Left colon (tissue), 2 donors: ENCODE results near the gene GMEB2. TPM values are rescaled to one million over a fixed set of nuclear protein-coding genes. Genes with fewer than 3 reads are reported as not detected.
"Not testable (repeated sequence)": the region's sequence is repeated elsewhere in the genome, so short reads cannot be mapped to it uniquely, and the experiment has no call there.

ENCODE experiments used
- ATAC-seq: fragments of 200-7000 bp; cut with Tn5 transposase; one replicate; pipeline ENCODE4 v1.9.1; 2020; ENCODE audit warnings: mild to moderate bottlenecking, moderate library complexity
- DNase-seq, 2 donors: peaks; one replicate each; pipeline ENCODE4 v3.0.0-alpha.2; 2020
- intact Hi-C, 2 donors: fragments of 100-400 bp; cut with DNase I in 1 of 2; cut with micrococcal nuclease in 1 of 2; formaldehyde crosslinking; loops; one replicate each; pipeline versions ENCODE4 v1.11.2 to v1.14.0; 2022; cut with DNase I, micrococcal nuclease
- total RNA-seq, 2 donors: library from RNA; stranded (reverse); fragmentation: NEBNext Ultra II Directional; extraction: Animal tissue kit (Norgen Biotek cat#: 25700); gene quantifications; one replicate each; pipeline ENCODE4 v1.2.1, GENCODE V29; 2021
- donor health status: DM: no; HTN: no; CAD: no.
- donor health status: DM: yes; HTN: yes; CAD: no.

GMEB2 gene
- total RNA-seq, 2 donors from 2014 or later: 9.7 to 11.6 TPM

DNA sequence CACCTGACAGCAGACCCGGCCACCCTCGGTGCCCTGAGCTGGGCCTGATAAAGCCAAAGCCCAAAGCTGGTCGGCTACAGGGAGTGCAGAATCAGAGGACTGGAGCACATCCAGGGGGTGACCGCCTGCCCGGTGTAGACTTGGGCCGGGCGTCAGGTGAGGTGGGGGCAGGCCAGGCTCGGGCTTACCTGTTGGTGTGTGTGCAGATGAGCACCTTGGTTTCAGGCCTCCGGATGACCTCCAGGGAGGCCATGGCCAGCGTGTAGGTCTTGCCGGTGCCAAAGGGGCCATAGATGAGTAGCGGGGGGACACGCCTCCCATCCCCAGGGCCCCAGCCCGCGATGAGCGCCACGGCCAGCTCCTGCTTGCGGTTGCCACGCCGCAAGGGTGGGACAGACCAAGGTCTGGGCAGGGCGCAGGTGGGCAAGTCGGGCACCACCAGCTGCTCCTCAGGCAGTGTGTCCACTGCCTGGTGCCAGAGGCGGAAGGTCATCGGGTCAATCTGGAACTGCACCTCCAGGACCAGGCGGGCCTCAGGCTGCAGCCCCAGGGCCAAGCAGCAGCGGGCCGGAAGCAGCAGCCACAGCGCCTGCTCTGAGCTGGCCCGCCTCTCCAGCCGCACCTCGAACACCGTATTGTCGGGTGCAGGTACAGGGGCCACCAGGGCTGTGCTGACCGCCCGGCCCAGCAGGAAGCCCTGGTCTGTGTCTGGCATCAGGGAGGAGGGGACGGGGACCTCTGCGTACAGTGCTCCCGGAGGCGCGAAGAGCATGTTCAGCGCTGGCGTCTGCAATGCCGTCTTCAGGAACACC is 58.5 kb downstream of the GMEB2 start:
- no peak for DNase-seq
- intact Hi-C loops: no loop called here
- ATAC-seq: peak; percentile 6

DNA sequence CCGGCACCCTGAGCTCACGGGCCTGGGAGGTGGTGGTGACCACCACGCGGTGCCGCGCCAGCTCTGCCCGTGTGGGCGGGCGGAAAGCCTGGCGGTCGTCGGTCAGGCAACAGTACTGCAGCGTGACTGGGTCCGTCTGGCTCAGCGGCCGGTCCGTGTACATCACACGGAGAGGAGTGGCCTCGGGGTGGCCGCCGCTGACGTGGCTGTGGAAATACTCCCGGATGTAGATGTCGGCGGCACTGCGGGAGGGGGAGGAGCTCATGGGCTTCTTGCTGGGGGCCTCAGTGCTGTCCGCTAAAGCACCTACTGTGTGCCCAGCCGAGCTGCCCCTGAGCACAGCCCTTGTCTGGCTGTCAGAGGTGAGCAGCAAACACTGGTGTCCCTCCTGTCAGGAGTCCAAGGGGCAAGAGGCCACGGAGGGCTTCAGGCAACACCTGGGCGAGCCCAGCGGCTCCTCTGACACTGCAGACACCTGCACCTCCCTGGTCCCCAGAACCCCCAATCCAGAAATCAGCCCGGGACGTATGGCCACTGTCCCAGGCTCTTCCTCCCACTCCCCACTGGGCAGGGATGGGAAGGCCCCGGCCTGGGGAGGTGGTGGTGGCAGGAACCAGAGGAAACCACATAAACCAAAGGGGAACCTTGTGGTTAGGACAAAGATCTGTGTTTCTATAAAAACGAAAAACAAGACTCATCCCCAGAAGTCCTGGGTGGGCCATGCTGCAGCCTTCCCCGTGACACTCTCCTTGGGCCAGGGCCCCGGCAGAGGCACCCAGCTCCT is 59.3 kb downstream of the GMEB2 start:
- DNase-seq (peak; percentile 67 to 70), ATAC-seq (peak; percentile 22)
- intact Hi-C loops: no loop called here

DNA sequence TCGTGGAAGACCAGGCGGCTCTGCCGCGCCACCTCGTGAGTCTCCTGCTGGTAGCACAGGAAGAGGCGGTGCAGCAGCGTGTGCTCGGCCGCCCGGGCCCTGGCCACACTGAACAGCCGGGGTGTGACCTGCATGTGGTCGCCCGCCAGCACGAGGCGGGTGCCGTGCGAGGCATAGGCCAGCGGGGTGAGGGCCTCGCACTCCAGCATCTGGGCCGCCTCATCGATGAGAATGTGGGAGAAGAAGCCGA is 59.8 kb downstream of the GMEB2 start:
- DNase-seq (no peak), ATAC-seq (no peak)
- intact Hi-C loops: no loop called here

DNA sequence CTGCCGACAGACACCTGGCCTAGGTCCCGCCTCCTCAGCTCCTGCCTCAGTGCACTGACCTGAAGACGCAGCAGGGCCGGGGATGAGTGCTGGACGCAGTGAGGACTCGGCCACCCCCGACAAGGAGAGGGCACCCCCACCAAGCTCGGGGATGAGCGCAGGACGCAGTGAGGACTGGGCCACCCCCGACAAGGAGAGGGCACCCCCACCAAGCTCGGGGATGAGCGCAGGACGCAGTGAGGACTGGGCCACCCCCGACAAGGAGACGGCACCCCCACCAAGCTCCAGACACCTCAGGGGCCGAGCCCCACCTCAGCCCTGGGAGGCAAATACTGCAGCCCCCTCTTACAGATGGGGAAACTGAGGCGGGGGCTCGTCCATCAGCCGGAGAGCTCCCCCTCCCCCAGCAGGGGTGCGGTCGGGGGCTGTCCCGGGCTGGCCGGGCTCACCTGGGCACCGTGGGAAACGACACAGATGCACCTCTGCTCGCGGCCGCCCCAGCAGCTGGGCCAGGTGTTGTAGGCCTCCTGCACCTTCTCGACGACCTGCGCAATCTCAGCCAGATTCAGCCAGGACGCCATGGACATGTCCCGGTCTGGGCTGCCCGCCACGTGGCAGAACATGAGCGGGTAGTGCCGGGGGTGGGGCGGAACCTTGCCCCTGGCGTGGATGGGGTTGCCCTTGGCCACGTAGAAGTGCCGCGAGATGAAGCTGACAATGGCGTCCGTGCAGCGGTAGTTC is 60.3 kb downstream of the GMEB2 start:
- peak in 1 of 2 donors; percentile 5 for DNase-seq
- intact Hi-C loops: no loop called here
- ATAC-seq: no peak

DNA sequence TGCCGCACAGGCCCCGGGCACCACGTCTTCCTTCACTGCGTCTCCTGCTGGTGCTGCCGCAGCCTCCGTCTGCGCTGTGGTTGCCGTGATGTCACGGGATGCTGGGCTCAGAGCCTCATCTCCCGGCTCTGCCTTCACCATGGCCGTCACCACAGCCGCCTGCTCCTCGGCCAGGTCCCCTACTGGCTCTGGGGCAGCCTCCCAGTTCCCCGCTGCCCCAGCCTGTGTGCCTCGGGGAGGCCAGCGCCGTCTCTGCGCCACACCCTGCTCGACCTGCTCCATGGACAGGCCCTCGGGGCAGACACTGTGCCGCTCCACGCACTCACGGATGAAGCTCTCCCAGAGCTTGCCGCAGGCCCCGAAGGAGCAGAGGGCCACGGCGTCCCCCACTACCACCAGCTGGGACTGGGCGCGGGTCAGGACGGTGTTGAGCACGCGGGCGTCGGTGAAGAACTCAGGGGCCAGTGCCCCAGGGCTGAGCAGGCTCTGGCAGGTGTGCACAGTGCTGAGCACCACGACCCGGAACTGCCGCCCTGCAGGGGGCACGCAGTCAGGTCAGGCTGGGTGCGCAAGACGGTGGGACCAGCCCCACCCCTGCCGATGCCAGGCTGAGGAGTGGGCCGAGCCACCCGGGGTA is 61.1 kb downstream of the GMEB2 start:
- intact Hi-C loops: no loop called here
- ATAC-seq: no peak
- peak in 1 of 2 donors; percentile 5 for DNase-seq

DNA sequence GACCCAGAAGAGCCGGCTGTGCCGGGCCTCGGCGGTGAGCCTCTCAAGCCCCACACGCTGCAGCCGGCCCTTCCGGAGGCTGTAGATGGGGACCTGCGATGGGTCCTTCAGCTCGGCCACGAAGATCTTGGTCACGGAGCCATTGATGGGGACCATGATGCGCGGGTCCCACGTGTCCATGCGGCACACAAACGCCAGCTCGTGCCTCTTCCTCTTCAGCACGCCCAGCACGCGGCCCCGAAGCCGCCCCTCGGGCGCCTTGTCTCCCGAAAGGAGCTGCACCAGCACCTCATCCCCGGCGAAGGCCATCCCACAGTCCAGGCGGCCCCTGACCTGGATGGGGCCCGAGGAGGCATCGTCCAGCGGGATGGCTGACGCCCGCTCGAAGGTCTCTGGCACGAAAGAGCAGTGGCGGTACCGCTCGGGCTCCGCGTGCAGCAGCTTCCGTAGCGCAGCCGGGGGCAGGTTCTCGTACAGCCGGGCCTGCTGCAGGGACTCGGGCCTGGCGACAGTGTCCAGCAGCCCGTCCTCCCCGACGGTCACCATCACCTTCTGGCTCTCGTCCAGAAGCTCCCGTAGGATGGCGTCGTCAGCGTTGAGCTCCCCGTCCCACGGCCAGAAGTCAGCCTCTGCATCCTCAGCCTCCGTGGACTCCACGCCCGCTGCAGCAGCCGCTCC is 61.7 kb downstream of the GMEB2 start:
- intact Hi-C loops: no loop called here
- DNase-seq: peak in 1 of 2 donors; percentile 6
- no peak for ATAC-seq

DNA sequence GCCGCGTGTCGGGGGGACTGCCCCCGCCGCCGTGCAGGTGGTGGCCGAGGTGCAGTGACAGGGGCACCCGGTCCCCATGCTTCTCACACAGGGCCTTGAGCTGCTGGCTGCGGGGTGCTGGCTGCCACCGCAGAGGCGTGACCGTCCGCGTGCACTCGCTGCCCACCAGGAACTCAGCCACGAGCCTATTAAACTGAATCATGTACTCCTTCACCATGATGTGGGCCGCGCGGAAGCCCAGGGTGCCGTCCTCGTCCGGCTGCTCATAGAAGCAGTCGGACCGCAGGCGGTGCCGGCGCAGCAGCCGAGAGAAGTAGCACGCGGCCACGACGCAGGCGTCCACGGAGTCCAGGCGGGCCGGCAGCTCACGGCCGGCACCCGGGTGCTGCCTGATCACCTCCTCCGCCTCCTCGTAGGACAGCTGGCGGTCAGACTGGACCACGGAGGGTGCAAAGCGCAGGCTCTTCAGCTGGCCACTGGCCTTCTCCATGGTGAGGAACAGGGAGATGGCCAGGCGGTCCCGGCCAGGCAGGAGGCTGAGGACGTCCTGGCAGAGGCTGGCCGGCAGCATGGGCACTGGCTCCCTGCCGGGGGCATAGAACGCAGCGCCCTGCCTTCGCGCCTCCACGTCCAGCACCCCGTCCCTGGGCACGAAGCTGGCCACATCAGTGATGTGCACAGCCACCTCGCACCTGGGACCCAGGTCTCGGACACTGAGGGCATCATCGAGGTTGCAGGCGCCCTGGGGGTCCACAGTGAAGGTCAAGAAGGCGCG is 62.7 kb downstream of the GMEB2 start:
- peak in 1 of 2 donors; percentile 4 for DNase-seq
- intact Hi-C loops: no loop called here
- ATAC-seq: no peak

DNA sequence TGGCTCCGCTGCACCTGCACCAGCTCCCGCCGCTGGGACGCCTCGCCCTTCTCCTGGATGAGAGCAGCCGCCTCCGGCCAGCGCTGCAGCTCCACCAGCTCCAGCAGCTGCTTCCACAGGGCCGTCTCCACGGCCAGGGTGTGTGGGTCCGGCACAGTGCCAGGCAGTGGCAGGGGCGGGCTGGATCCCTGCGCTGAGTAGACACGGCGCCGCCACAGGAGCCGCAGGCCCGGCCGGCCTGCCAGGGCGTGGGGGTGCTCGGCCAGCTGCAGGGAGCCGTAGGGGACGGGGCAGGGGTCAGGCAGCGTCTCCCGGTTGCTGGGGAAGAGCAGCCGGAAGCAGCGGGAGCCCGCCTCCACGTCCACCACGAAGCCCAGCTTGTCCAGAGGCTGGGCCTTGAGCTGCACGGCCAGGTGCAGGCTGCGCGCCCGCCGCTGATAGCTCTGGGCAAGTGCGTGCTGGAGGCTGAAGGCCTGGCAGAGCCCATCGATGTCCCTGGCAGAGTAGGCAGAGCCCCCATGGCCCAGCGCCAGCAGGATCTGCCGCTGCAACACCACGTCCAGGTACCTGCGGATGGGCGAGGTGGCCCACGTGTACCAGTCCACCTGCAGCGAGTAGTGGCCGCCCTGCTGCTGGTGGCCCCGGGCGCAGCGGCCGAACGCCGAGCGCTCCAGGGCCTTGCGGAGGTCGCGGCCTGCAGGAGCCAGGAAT is 63.5 kb downstream of the GMEB2 start:
- ATAC-seq: no peak
- peak in 1 of 2 donors; percentile 8 for DNase-seq
- intact Hi-C loops: no loop called here

DNA sequence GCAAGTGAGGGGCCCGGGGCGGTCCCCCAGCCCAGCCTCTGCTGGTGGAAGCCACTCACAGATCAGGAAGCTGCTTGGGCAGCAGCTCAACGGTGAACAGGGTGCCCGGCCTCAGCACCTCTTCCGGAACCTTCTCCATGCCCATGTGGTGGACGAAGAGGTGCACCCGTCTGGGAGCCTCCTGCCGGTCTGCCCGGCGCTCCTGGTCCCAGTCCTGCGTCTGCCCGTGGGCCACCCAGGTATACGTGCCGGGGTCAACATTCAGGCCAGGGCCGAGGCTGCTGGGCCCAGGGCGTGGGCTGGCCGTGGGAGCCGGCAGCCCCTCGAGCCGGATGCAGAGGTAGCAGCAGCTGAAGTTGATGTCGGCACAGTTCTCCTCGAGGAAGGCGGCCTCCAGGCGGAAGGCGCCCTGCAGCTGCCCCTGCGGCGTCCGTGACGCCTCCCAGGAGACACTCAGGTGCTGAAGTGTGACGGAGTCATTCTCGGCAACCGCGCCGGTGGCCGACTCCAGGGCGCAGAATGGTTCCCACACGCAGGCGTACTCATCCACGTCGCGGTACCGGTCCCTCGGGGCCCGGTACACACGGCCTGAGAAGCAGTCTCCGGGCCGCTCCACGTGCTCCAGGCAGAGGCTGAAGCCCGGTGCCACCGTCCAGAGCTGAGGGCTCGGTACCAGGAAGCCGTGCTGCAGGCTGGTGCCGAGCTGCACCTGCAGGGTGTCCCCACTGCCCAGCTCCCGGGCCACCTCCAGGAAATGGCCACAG is 64.3 kb downstream of the GMEB2 start:
- ATAC-seq (no peak), DNase-seq (peak in 1 of 2 donors; percentile 4)
- intact Hi-C loops: no loop called here

DNA sequence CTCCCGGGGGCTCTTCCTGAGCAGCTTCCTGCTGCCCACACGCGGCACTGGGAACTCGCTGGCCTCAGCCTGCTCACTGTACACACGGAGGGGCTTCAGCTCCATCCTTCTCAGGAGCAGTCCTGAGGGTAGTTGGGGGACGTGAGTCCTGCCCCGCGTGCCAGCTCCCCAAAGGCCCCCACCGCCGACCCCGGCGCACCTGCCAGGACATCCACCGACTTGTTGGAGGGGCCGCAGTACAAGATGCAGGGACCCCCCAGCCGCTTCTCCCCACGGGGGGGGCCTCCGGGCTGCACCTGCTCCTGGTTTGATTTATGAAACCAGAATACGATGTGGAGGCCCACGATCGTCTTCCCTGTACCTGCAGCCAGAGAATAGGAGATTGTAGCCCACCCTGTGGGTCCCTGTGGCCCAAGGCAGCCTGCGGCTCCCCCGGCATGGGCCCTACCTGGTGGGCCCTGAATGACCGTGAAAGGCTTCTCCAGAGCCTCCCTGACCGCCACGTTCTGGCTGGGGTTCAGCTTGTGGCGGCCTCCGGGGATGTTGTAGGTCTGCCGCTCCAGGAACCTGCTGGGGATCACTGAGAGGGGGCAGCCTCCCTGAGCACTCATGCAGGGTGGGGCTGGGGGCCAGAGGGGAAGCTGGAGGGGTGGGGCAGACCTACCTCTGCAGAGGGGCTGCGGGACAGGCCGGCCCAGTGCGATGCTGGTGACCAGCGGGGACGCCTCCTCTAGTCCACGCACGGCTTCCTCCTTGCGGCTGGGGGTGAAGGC is 65.1 kb downstream of the GMEB2 start:
- peak in 1 of 2 donors; percentile 5 for DNase-seq
- ATAC-seq: no peak
- intact Hi-C loops: no loop called here

DNA sequence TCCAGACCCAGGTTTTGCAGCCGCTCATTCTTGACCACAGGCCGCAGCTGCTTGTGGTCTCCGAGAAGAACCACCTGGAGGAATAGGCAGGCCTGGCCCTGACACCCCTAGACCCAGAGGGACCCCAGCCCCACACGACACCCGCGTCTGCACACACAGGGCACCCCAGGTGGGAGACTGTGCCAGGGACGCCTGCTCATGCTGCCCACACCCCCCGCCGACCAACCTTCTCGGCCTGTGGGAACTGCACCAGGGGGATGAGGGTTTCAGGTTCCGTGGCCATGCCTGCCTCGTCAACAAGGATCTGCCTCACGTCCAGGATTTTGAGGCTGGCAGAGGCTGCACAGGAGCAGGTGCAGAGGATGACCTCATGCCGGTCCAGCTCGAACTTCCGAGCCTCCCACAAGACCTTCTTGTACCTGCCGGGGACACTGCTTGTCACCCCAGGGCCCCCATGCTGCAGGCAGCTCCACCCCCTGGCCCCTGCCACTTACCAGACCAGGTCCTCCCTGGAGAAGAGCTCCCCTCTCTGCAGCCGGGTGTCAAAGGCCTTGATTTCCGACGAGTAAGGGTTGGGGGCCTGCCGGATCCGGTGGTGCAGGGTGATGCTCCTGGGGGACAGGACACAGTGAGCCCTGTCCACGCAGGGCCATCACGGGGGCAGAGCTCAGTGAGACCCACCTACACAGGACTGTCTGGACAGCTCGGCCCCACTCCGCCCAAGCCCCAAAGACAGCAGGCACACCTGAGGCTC is 65.9 kb downstream of the GMEB2 start:
- ATAC-seq: no peak
- intact Hi-C loops: no loop called here
- no peak for DNase-seq

DNA sequence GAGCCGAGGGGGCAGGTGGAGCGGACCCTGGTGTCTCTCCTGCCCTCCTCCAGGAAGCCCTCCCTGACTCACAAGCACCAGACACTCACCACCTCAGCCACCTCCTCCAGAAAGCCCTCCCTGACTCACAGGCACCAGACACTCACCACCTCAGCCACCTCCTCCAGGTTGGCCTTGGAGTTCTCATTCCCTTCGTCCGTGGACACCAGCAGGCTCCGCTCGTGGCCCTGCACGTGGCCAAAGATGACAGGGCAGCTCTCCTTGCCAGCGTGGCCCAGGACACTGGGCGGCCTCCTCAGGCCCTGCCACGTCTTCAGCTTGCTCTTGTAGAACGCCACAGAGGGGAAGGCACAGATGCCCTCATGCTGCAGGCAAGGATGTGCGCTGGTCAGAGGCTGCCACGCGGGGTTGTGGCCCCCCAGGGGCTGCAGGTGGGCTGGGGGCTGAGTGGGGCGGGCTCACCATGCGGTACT is 66.5 kb downstream of the GMEB2 start:
- DNase-seq (peak in 1 of 2 donors; percentile 4), ATAC-seq (no peak)
- intact Hi-C loops: no loop called here

DNA sequence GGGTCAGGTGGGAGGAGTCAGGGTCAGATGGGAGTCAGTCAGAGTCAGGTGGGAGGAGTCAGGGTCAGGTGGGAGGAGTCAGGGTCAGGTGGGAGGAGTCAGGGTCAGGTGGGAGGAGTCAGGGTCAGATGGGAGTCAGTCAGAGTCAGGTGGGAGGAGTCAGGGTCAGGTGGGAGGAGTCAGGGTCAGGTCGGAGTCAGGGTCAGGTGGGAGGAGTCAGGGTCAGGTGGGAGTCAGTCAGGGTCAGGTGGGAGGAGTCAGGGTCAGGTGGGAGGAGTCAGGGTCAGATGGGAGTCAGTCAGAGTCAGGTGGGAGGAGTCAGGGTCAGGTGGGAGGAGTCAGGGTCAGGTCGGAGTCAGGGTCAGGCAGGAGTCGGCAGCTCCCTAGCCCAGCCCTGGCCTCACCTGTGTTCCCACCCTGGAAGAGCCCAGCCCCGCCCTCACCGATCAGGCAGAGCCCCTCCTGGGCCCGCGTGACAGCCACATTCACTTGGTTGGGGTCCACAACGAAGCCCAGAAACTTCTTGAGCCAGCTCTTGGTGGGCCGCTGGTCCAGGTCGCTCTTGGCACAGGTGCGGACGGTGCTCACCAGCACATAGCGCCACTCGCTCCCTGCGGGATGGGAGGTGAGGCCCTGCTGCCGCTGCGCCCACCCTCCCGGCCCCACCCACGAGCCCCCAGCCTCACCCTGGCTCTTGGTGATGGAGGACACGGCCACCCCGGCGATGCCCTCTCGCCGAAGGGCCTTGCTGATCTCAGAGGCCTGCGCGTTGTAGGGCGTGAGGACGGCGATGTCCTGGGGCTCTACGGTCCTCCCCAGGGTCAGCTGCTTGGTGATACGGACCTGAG is 67.2 kb downstream of the GMEB2 start:
- DNase-seq, ATAC-seq: not testable (repeated sequence)
- intact Hi-C loops: loop anchor here in 1 of 2 donors (10.0 kb wide), 1 partner anchor 85 kb away; no protein-coding TSS in a partner anchor
